NCI-H524 (cell line): Measurements from ENCODE around the gene TRMT112.

Experiments
- DNase-seq, 2 experiments: peaks; one replicate each; lab custom pipeline; 2025; lab: John Stamatoyannopoulos, UW

Gene TRMT112

DNA sequence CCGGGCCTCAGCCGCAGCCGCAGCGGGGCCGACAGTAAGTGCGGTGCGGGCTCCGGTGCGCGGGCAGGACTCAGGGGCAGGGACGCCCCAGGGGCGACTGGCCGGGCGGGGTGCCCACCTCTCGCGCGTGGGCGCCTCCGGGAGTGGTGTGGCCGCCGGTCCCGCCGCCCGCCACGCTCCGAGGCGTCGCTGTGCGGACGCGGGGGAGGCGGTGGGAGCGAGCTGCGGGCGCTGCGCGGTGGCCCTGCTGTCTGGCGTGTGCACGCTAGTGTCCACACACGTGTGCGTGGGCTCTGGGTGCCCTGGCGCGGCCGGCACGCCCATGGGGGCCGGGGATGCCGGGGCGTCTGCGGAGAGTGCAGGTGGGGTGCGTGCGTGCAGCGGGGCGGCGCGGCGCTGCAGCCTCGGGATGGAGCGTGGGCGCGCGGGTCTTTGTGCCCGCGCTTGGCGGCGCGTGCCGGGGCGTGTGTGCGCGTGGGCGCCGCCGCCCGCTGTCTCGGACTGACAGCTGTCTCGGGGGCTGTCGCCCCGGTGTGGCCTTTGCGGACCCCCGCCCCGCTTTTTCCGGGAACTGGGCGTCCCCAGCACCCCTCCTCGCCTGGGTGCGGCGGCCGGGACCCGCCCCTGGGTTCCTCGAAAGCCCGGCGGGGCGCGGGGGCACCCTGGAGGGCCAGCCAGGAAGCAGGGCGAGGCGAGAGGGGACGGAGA, 25.5 kb downstream of the TRMT112 start:
- no peak for DNase-seq

DNA sequence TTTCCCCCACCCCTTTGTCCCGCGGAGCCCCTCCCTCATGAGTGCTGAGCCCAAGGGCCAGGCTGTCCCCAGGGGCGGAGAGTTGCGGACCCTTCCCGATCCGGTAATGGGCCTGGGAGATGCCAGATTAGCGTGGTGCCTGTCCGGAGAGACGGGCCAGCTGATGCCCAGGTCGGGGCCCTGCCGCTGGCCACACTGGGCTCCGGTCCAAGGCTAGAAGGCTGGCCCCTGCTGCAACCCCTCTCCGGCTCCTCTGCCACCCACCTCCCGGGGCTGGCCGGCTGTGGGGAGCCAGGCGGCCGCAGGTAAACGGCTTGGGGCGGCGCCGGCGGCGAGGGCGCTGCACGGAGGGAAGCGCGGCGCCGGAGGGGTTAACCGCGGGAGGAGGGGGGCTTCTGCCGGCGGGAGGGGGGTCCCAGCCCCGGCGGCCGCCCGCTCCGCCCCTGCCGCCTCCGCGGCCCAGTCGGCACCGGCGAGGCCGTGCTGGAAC, 26.1 kb downstream of the TRMT112 start, which contains the start of gene KCNK4:
Gene KCNK4 (plus strand): TSS at position 41 of the 490 bp plus-strand sequence. CDS start 1,717 bp downstream, outside the sequence.
- DNase-seq, result no peak

GRCh38 chr11:64290352-64291261, 26.8 kb downstream of the TRMT112 start:
- no peak for DNase-seq

DNA sequence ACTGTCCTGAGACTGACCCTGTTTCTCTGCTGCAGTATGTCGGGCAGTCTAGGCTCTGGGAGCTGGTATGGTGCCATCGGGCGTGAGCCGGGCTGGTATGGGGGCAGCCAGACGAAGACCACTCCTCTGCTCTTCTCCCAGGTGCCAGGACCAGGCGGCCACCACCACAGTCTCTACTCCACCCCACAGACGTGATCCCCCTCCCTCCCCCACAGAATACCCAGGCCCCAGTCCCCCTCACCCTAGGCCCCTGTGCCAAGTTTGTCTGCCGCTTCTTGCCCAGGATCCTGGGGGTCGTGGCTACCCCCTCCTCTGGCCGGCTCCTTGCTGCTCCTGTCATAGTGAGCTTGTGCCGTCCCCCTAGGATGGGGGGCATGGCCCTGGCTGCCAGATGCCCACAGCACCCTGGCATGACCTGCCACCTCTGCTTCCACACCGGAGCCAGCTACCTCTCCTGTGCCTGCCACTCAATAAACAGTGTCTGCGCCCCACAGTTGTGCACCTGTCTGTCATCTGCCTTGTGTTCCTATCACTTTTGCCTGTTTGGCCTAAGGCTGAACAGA, 28.3 kb downstream of the TRMT112 start:
- no peak for DNase-seq

DNA sequence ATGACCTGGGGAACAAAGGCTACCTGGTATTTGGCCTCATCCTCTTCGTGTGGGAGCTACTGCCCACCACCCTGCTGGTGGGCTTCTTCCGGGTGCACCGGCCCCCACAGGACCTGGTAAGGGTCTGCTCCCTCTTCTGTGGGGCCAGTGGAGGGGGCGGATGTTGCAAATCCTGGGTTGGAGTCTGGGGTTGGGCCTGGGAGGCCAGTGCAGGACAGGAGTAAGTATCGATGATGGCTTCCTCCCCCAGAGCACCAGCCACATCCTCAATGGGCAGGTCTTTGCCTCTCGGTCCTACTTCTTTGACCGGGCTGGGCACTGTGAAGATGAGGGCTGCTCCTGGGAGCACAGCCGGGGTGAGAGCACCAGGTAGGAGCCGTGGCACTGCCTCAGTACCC, 29.0 kb downstream of the TRMT112 start:
- DNase-seq, result no peak

DNA sequence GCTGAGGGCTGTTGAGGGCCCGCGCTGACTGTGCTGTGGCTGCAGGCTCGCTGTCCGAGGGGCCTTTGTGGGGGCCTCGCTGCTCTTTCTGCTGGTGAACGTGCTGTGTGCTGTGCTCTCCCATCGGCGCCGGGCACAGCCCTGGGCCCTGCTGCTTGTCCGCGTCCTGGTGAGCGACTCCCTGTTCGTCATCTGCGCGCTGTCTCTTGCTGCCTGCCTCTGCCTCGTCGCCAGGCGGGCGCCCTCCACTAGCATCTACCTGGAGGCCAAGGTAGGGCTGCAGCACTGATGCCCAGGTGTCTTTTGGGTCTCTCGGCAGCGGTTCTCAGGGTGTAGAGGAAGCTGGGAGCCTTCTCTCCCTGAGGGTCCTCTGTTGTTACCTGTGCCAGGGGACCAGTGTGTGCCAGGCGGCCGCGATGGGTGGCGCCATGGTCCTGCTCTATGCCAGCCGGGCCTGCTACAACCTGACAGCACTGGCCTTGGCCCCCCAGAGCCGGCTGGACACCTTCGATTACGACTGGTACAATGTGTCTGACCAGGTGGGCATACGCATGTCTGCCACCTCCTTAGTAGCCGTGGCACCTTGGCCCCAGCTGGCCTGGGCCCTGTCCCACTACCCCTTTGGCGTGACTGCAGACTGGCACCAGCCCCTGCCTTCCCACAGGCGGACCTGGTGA, 29.5 kb downstream of the TRMT112 start:
- DNase-seq, result no peak

- no peak for DNase-seq
These were observed 30.6 kb downstream of the TRMT112 start for GRCh38 chr11:64286801-64287159.

DNA sequence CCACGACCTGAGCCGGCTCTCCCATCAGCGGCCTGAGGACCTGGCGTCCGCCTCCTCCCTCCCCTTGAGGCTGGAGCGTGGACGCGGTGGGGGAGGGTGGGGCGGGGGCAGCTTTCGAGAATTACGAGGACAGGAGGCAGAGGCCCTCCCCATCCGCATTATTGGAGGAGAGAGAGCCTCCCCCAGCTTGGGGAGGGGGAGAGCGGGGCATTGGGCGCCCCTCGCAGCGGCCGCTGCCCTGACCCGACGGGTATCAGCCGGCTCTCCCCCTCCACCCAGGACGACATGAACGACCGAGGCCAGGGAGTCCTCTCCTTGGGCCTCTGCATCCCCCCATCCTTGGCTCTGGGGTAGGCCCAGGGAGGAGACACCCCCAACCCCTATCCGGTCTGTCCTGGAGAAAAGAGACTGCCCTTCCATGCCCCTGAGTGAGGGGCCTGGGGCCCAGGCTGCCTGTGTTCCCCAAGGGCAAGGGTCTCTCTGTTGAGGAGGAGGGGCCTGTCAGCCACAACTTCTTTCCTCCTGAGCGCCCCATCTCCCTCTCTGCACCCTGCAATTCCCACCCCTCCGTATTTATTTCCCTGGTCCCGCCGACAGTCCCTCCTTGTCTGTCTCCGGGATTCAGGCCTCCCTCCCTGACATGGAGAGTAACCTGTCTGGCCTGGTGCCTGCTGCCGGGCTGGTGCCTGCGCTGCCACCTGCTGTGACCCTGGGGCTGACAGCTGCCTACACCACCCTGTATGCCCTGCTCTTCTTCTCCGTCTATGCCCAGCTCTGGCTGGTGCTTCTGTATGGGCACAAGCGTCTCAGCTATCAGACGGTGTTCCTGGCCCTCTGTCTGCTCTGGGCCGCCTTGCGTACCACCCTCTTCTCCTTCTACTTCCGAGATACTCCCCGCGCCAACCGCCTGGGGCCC, 31.2 kb downstream of the TRMT112 start:
- DNase-seq, result peak in 1 of 2 experiments; percentile 54

- peak; percentile 48 to 74 for DNase-seq
These were observed 32.1 kb downstream of the TRMT112 start, which contains the start of gene GPR137 for GRCh38 chr11:64284962-64285884. GPR137 (plus strand) TSS chr11:64285848; CDS start chr11:64286525, 677 bp downstream.

DNA sequence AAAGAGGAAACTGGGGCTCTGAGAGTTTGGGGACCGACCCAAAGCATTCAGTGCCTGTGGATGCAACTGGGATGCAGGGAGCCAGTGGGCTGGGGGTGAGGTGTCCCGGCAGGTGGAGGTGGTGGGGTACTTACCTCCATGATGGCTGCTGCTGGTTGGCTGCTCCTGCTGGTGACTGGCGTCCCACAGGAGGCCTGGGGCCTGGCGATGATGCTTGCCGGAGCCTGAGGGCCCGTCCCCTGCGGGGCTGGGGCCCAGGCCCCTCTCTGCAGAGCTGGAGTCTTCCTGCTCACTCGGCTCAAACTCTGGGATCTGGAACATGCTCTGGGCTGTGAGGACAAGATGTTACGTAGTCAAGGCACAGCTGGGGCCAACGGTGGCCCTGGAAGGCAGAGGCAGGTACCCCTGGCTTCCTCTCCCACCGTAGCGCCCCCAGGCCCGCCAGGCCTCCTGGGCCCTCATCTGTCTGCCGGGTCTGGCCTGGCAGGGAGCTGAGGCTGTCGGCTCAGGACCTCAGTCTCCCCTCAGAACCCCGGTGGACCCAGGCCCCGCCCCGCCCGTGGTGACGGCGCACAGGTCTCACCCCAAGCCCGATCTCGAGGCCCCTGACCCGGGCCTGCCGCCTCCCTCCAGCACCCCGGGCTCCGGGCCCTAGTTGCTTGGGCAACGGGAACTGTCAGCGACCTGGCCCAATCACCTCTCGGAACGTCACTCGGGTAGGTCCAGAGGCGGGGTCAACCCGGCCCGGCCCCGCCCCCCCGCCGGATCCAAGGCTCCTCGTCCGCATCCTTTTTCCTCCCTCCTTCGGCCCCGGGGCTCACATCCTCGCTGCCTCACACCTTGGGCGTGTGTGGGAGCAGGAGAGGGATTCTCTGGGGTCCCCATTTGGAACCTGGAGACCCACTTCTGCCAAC, 33.1 kb downstream of the TRMT112 start, which contains the start of gene BAD:
Gene BAD (minus strand): TSS at position 618 of the 914 bp plus-strand sequence. CDS start 297 bp downstream, at position 321.
- peak; percentile 79 to 87 for DNase-seq

- no peak for DNase-seq
These were observed 34.3 kb downstream of the TRMT112 start for GRCh38 chr11:64283092-64283491.

DNA sequence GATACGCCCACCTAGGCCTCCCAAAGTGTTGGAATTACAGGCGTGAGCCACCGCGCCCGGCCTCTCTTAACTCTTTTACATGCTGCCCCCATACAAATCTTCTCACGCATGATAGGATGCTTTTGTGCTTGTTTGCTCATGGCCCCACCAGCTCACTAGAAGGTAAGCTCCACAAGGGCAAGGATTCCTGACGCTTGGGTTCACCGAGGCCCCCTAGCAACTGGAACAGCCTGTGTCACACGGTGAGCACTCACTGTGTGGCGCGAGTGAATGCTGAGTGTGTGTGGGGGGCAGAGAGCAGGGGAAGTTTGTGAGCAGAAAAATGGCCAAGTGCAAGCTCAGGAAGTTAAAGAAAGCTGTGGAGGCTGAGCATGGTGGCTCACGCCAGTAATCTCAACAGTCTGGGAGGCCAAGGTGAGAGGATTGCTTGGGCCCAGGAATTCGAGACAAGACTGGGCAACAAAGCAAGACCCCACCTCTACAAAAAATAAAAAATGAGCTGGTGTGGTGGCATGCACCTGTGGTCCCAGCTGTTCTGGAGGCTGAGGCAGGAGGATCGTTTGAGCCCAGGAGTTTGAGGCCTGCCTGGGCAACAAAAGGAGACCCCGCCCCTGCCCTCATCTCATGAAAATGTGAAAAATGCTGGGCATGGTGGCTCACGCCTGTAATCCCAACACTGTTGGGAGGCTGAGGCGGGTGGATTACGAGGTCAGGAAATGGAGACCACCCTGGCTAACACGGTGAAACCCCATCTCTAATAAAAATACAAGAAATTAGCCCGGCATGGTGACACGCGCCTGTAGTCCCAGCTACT, 35.2 kb downstream of the TRMT112 start:
- no peak for DNase-seq

DNA sequence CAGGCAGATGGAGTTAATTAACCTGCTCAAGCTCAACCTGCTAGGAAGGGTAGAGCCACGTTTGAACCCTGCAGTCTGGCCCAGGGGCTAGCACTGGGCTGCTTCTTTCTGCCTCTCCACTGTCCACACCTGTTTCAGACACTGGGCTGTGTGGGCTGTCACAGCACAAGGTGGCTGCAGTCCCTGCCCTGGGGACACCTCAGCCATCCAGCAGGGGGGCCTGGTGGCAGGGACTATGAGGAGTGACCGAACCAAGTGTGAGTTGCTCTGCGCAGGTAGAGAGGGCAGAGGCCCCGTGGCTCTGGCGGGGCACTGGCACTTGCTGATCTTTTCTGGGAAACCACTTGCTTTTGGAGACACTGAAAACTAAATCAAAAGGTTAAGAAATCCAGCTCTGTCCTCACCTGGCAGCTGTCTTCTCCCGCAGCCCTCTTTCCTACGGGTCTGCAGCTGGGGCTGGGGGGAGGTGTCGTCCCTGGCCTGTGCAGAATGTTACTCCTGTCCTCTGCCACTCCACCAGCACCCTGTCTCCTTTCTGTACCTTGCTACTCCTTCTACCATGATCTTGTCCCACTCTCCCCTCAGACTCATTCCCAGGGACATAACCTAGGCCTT, 38.7 kb downstream of the TRMT112 start:
- DNase-seq, result no peak

DNA sequence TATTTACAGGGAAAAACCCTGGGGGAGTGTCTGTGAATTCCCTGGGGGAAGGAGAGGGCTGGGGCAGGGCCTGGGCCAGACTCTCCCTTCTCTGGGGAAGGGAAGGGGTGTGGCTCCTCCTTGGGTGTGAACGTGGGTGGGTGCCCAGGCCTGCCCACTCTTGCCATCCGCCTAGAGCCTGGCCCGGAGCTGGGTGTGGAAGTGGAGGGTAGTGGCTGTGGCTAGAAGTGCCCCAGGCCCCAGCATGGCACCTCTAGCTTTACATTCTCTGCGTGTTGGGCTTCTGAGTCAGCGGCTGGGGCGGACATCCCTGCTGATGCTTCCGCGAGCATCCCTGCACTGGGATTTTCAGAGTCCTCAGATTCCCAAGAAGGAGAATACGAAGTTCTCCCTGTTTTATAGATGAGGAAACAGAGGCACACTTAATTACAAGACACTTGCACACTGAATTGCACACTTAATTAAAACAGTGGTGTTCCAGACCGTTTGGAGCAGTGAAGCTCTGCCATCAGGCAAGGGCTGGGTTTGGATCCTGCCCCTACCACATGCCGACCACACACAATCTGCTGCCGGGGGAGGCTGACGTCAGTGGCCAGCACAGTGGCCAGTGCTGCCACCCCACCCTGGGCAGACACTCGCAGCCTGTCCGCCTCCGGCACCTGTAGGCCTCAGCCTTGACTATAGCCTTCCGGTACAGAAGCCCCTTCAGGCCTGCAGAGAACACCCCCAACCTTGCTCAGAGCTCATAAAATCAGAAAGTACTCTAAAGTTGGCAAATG, 40.5 kb downstream of the TRMT112 start:
- DNase-seq, result no peak

DNA sequence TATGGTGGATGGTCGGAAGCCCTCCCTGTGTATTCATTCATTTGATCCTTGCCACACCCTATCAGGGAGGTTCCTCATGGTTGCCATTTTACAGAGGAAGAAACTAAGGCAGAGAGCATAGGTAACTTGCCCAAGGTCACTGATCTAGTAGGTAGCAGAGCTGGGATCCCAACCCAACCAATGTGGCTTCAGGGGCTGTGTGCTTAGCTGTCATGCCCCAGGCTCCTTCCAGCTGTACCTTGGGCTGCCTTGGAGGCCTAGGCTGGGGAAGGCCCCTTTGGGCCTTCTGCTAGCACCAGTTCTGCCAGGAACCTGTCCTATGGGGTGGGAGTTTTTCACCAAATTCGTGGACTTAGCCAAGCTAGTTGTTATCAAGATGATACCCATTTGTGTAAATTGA, 41.5 kb downstream of the TRMT112 start:
- DNase-seq, result no peak

DNA sequence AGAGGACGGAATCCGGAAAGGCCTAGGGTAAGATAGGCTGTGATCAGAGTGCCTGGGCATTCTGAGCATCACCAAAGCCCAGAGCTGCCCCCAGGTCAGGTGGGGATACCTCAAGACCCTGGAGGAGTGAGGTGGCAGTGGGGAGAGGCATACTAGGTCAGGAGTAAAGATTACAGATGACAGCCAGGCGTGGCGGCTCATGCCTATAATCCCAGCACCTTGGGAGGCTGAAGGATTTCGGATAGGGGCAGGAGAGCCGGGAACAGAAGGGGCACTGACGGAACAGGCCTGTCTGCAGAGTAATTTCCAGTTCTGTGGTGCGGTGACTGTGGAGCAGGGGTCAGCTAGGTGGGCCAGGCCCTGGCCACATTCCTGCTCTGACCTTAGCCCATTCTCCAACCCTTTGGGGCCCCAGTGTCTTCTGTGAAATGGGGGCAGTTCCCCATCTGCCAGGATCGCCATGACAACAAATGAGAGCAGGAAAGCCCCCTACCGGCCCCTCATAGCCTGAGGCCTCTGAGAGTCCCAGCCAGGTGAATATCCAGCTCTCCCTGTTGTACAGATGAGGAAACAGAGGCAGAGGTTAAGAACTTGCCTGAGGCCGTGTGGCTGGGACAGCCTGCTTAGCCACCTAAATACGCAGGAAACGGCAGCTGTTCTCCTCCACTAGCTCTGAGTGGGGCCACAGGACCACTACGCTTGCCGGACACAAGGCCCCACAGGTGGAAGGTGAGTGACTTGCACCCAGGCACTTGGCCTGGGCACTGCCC, 42.1 kb downstream of the TRMT112 start:
- no peak for DNase-seq
